NOMO-1 treated with DMSO at 0.1 percent for 48 hours (cell line): ENCODE results near the gene C10orf90.
"Not testable (repeated sequence)": the region's sequence is repeated elsewhere in the genome, so short reads cannot be mapped to it uniquely, and the experiment has no call there.

Experiments
- DNase-seq: peaks from one replicate; lab custom pipeline; 2025; ENCODE audit not compliant: unreplicated experiment; lab: John Stamatoyannopoulos, UW

The C10orf90 gene

GRCh38 chr10:126550586-126550985, 119.9 kb downstream of the C10orf90 start:
- DNase-seq: not testable (repeated sequence)

- no peak for DNase-seq
These were observed 121.1 kb downstream of the C10orf90 start for GRCh38 chr10:126549344-126549743.

- no peak for DNase-seq
These were observed 125.9 kb downstream of the C10orf90 start for GRCh38 chr10:126544565-126544964.

- DNase-seq: no peak
These were observed 131.9 kb downstream of the C10orf90 start for GRCh38 chr10:126538439-126539135.

- no peak for DNase-seq
These were observed 133.8 kb downstream of the C10orf90 start for GRCh38 chr10:126536656-126537055.

- DNase-seq: no peak
These were observed 134.3 kb downstream of the C10orf90 start for GRCh38 chr10:126536148-126536547.

GRCh38 chr10:126533644-126534043, 136.8 kb downstream of the C10orf90 start:
- no peak for DNase-seq

- DNase-seq: no peak
These were observed 142.1 kb downstream of the C10orf90 start for GRCh38 chr10:126528315-126528835.

GRCh38 chr10:126527645-126528314, 142.7 kb downstream of the C10orf90 start:
- no peak for DNase-seq

- DNase-seq: no peak
These were observed 145.2 kb downstream of the C10orf90 start for GRCh38 chr10:126525326-126525725.

- DNase-seq: no peak
These were observed 146.0 kb downstream of the C10orf90 start for GRCh38 chr10:126524526-126524925.

- DNase-seq: no peak
These were observed 147.4 kb downstream of the C10orf90 start for GRCh38 chr10:126523071-126523470.

GRCh38 chr10:126521399-126521798, 149.1 kb downstream of the C10orf90 start:
- DNase-seq: no peak

GRCh38 chr10:126520751-126521317, 149.7 kb downstream of the C10orf90 start:
- no peak for DNase-seq

- DNase-seq: no peak
These were observed 150.5 kb downstream of the C10orf90 start for GRCh38 chr10:126519992-126520391.

GRCh38 chr10:126519185-126519584, 151.3 kb downstream of the C10orf90 start:
- no peak for DNase-seq

GRCh38 chr10:126518218-126519080, 152.0 kb downstream of the C10orf90 start:
- DNase-seq: no peak

- no peak for DNase-seq
These were observed 154.0 kb downstream of the C10orf90 start for GRCh38 chr10:126516515-126516914.

GRCh38 chr10:126511917-126512479, 158.5 kb downstream of the C10orf90 start:
- no peak for DNase-seq

GRCh38 chr10:126509182-126509581, 161.3 kb downstream of the C10orf90 start:
- no peak for DNase-seq

GRCh38 chr10:126508535-126509040, 161.9 kb downstream of the C10orf90 start:
- no peak for DNase-seq
